ENCODE data around the gene PCK2.

The PCK2 gene

DNA sequence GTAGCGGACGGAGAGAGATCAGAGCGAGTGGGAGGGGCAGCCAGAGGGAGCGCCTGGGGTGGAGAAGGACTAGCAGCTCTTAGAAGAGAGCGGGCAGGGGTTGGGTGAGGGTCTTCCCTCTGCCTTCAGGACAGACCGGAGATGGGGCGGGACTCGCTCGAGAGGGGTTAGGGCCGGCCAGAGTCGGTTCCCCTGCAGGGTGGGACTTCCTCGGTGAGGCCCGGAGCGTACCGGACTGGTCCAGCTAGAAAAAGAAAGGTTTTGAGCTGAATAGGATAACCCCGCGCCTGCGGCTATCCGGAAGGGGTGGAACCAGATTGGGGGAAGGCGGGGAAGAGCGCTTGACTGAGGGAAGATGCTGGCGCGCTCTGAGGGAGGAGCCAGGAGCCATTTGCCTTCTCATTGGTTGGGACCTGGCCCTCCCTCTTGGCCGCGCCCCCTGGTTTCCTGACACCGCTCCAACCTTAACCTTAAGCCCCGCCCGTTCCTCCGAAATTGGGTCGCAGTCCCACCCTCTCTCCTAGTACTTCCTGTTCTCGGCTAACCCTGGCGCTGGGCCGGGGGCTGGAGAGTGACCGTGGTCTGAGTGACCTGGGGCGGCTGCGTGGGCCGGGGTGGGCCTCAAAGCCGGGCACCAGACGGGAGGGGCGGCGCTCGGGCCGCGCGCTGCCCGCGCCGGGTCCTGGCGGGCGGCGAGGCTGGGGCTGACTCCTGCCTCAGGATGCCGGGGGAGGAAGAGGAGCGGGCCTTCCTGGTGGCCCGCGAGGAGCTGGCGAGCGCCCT lies 53.1 kb downstream of the PCK2 start, which contains the start of gene RNF31 (continued):
- TF ChIP-seq GLI2 (tag by site-specific recombination; IDR thresholded peaks at IDR 0.05; ENCODE audit: borderline replicate concordance, low read depth) = no peak
- no peak for TF ChIP-seq OSR2 (tag by site-specific recombination; IDR thresholded peaks at IDR 0.05)

DNA sequence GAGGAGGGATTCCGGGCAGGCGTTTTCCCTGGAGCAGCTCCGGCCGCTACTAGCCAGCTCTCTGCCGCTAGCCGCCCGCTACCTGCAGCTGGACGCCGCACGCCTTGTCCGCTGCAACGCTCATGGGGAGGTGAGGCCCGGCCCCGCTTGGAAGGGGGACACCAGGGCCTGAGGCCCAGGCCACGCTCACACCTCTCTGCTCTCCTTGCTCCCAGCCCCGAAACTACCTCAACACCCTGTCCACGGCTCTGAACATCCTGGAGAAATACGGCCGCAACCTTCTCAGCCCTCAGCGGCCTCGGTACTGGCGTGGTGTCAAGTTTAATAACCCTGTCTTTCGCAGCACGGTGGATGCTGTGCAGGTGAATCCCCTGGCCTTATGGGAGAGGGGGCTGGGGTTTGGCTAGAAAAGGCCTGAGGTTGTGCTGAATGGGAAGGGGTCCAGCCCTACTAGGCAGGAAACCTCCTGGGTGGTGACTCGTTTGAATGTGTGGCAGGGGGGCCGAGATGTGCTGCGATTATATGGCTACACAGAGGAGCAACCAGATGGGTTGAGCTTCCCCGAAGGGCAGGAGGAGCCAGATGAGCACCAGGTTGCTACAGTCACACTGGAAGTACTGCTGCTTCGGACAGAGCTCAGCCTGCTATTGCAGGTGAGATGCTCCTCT lies 53.8 kb downstream of the PCK2 start:
- H3K4me3 ChIP-seq (ENCODE audit: low read depth, low read length) = peak overlapping the region; percentile 91
- peak overlapping the region; percentile 68; the same call in 1 of the 2 replicates for H3K27ac ChIP-seq (ENCODE audit: extremely low read depth, low read depth, low read length)
- peaks cover 8% of the 10 kb centered on the region for H3K4me1 ChIP-seq (ENCODE audit: control insufficient read depth, insufficient read depth, low read length)
- TF ChIP-seq, protein P1, sequence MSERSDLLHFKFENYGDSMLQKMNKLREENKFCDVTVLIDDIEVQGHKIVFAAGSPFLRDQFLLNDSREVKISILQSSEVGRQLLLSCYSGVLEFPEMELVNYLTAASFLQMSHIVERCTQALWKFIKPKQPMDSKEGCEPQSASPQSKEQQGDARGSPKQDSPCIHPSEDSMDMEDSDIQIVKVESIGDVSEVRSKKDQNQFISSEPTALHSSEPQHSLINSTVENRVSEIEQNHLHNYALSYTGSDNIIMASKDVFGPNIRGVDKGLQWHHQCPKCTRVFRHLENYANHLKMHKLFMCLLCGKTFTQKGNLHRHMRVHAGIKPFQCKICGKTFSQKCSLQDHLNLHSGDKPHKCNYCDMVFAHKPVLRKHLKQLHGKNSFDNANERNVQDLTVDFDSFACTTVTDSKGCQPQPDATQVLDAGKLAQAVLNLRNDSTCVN (tag by site-specific recombination; optimal IDR thresholded peaks at IDR 0.05) = peak; percentile 5
- no peak for TF ChIP-seq ZNF266 (tag by site-specific recombination; IDR thresholded peaks at IDR 0.05; ENCODE audit: low read depth)
- TF ChIP-seq, protein P2, sequence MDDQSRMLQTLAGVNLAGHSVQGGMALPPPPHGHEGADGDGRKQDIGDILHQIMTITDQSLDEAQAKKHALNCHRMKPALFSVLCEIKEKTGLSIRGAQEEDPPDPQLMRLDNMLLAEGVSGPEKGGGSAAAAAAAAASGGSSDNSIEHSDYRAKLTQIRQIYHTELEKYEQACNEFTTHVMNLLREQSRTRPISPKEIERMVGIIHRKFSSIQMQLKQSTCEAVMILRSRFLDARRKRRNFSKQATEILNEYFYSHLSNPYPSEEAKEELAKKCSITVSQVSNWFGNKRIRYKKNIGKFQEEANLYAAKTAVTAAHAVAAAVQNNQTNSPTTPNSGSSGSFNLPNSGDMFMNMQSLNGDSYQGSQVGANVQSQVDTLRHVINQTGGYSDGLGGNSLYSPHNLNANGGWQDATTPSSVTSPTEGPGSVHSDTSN (CRISPR knock-in tag; IDR thresholded peaks at IDR 0.05) = 0 out of 2 replicates have a peak, but pooled peaks have one; percentile 54
- peak; percentile 25; the same call in 1 of the 2 replicates for TF ChIP-seq ZNF76 (tag by site-specific recombination; IDR thresholded peaks at IDR 0.05; ENCODE audit: borderline replicate concordance, low read depth)
- TF ChIP-seq, protein P3, sequence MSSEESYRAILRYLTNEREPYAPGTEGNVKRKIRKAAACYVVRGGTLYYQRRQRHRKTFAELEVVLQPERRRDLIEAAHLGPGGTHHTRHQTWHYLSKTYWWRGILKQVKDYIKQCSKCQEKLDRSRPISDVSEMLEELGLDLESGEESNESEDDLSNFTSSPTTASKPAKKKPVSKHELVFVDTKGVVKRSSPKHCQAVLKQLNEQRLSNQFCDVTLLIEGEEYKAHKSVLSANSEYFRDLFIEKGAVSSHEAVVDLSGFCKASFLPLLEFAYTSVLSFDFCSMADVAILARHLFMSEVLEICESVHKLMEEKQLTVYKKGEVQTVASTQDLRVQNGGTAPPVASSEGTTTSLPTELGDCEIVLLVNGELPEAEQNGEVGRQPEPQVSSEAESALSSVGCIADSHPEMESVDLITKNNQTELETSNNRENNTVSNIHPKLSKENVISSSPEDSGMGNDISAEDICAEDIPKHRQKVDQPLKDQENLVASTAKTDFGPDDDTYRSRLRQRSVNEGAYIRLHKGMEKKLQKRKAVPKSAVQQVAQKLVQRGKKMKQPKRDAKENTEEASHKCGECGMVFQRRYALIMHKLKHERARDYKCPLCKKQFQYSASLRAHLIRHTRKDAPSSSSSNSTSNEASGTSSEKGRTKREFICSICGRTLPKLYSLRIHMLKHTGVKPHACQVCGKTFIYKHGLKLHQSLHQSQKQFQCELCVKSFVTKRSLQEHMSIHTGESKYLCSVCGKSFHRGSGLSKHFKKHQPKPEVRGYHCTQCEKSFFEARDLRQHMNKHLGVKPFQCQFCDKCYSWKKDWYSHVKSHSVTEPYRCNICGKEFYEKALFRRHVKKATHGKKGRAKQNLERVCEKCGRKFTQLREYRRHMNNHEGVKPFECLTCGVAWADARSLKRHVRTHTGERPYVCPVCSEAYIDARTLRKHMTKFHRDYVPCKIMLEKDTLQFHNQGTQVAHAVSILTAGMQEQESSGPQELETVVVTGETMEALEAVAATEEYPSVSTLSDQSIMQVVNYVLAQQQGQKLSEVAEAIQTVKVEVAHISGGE (tag by site-specific recombination; conservative IDR thresholded peaks at IDR 0.05; ENCODE audit: low read depth) = 0 out of 2 replicates have a peak, but pooled peaks have one; percentile 6
- no peak for TF ChIP-seq ZNF302 (tag by site-specific recombination; IDR thresholded peaks at IDR 0.05; ENCODE audit: low read depth)
- peak; percentile 11; the same call in 1 of the 2 replicates for TF ChIP-seq ZNF335 (tag by site-specific recombination; conservative IDR thresholded peaks at IDR 0.05)
- TF ChIP-seq ZNF830 (tag by site-specific recombination; IDR thresholded peaks at IDR 0.05; ENCODE audit: low read depth) = no peak
- TF ChIP-seq, protein P4, sequence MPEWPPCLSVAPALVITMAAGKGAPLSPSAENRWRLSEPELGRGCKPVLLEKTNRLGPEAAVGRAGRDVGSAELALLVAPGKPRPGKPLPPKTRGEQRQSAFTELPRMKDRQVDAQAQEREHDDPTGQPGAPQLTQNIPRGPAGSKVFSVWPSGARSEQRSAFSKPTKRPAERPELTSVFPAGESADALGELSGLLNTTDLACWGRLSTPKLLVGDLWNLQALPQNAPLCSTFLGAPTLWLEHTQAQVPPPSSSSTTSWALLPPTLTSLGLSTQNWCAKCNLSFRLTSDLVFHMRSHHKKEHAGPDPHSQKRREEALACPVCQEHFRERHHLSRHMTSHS (tag by site-specific recombination; IDR thresholded peaks at IDR 0.05) = no peak
- TF ChIP-seq, protein P5, sequence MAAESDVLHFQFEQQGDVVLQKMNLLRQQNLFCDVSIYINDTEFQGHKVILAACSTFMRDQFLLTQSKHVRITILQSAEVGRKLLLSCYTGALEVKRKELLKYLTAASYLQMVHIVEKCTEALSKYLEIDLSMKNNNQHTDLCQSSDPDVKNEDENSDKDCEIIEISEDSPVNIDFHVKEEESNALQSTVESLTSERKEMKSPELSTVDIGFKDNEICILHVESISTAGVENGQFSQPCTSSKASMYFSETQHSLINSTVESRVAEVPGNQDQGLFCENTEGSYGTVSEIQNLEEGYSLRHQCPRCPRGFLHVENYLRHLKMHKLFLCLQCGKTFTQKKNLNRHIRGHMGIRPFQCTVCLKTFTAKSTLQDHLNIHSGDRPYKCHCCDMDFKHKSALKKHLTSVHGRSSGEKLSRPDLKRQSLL (tag by site-specific recombination; IDR thresholded peaks at IDR 0.05) = no peak
- no peak for TF ChIP-seq ZFHX2 (tag by site-specific recombination; conservative IDR thresholded peaks at IDR 0.05)
- ChIA-PET CTCF (interaction anchor here (1.0 to 3.7 kb wide), 3 partner anchors 13 to 90 kb away, joined by 3 to 34 read pairs (median 3); partner anchors contain the start of gene IRF9), POLR2A (interaction anchor here (0.6 to 3.8 kb wide), 8 partner anchors 10 to 54 kb away, joined by 4 to 79 read pairs (median 14); partner anchors contain the start of genes DCAF11, IPO4, IRF9 and NRL)
- peaks cover 21 to 66% of the 10 kb centered on the region in 2 experiments for H3K36me3 ChIP-seq (ENCODE audit: control insufficient read depth in 2 of 2, insufficient read depth in 1 of 2, low read length in 2 of 2)
- no peaks in the 10 kb centered on the region for H3K9me3 ChIP-seq (ENCODE audit: control insufficient read depth, insufficient read depth, low read depth, low read length)

Measured in HEK293 (cell line).